22Rv1 (cell line): ENCODE results near the gene KCNH1.

ENCODE experiments used
- CTCF ChIP-seq: fragments of 450-650 bp; IDR thresholded peaks from 2 replicates; pipeline ENCODE4 v1.5.1; 2017; ENCODE audit warnings: mild to moderate bottlenecking
- ZFX ChIP-seq: fragments of 450-650 bp; IDR thresholded peaks from 2 replicates; pipeline ENCODE4 v1.6.1; 2017; ENCODE audit warnings: antibody characterized with exemption, borderline replicate concordance

- no peak for TF ChIP-seq CTCF
- TF ChIP-seq ZFX, result no peak
Observed at GRCh38 chr1:210951279-210951678, 182.7 kb downstream of the KCNH1 start.
